Naive B cell (primary cell): ENCODE results near the gene MAPKAP1. TPM values are rescaled to one million over a fixed set of nuclear protein-coding genes. Genes with fewer than 3 reads are reported as not detected.

ENCODE experiments used
- ATAC-seq, 2 donors: fragments of 150-1000 bp; cut with Tn5 transposase; 2 replicates each; pipeline ENCODE4 v1.10.0; 2021; ENCODE audit warnings: low read depth in 2 of 2, mild to moderate bottlenecking in 2 of 2, moderate library complexity in 2 of 2
- DNase-seq: peaks from one replicate; pipeline ENCODE4 v3.0.0; 2022
- H3K27ac Mint-ChIP-seq, 6 donors: one replicate each; pipeline ENCODE4 v1.8.0; 2020 to 2022; ENCODE audit warnings: mild to moderate bottlenecking in 6 of 6, mixed read lengths in 6 of 6, moderate library complexity in 5 of 6, inconsistent platforms in 2 of 6
- H3K27me3 Mint-ChIP-seq, 3 donors: one replicate each; pipeline ENCODE4 v1.8.0; 2021 to 2022; ENCODE audit warnings: mixed read lengths in 3 of 3, mild to moderate bottlenecking in 1 of 3
- H3K36me3 Mint-ChIP-seq, 2 donors: one replicate each; pipeline ENCODE4 v1.8.0; 2020 to 2022; ENCODE audit warnings: mixed read lengths in 2 of 2, inconsistent platforms in 1 of 2, mild to moderate bottlenecking in 1 of 2
- H3K4me1 Mint-ChIP-seq, 3 donors: one replicate each; pipeline ENCODE4 v1.8.0; 2020 to 2022; ENCODE audit warnings: mixed read lengths in 3 of 3, inconsistent platforms in 1 of 3, mild to moderate bottlenecking in 1 of 3, moderate library complexity in 1 of 3
- H3K4me3 Mint-ChIP-seq, 8 donors: one replicate each; pipeline ENCODE4 v1.8.0; 2020 to 2022; ENCODE audit warnings: mild to moderate bottlenecking in 8 of 8, mixed read lengths in 8 of 8, moderate library complexity in 8 of 8, inconsistent platforms in 2 of 8
- H3K9me3 Mint-ChIP-seq, 7 donors: one replicate each; pipeline ENCODE4 v1.8.0; 2020 to 2022; ENCODE audit warnings: mixed read lengths in 7 of 7, mild to moderate bottlenecking in 5 of 7, inconsistent platforms in 2 of 7, moderate library complexity in 1 of 7
- polyA plus RNA-seq, 6 donors: library from polyadenylated mRNA; unstranded; fragments of 300-500 nt; fragmentation: Illumina TruSeq; gene quantifications; one replicate each; pipeline ENCODE4 v1.2.3, GENCODE V29; 2021; ENCODE audit warnings: low read depth in 6 of 6

Gene MAPKAP1
- polyA plus RNA-seq, 6 donors from 2014 or later, result 62.4 to 76.1 (median 67.7) TPM

DNA sequence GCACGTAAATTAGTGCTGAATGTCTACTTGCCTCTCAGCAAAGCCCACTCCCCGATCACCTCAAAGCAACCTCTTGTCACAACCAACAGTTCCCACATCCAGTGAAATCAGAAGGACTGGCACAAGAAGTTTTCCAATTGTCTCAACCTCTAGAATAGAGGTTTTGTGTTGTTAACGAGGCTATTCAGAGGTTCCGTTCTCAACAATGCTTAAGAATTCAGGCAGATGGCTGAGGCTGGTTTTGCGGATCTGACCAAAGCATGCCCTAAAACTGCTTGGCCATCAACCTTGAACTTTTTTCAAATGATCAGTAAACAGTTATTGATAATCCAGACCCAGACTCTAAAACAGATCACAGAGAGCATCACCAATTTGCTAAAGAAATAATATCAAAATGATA is 52.9 kb downstream of the MAPKAP1 start:
- Mint-ChIP-seq H3K27me3 (no peaks in the 10 kb centered on the region), H3K4me1 (peaks cover 36 to 53% (median 40%) of the 10 kb centered on the region in 3 donors), H3K27ac (peak overlapping the region in 1 of 6 donors; percentile 39), H3K4me3 (no peak overlapping the region), H3K36me3 (peaks cover 0 to 19% of the 10 kb centered on the region in 2 donors), H3K9me3 (no peaks in the 10 kb centered on the region)
- no peak for ATAC-seq
- no peak for DNase-seq

DNA sequence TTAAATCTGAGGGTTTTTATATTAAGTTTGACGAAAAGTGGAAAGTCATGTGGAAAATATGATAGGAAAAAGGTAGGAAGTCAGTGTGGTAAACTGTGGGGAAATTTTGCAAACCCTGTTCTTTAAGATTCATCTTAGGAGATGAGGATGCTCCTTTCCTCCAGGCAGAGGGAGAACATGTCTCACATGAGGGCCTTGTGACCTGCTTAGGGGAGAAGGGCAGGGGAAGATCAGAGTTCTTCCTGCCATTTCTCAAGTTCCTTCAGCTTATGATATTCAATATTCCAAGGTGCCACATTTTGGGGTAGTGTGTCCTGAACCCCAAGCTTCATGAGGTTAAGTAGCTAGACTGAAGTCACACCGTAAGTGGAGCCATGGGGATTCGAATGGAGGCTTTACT is 53.7 kb downstream of the MAPKAP1 start:
- peaks cover 0 to 19% of the 10 kb centered on the region in 2 donors for H3K36me3 Mint-ChIP-seq

DNA sequence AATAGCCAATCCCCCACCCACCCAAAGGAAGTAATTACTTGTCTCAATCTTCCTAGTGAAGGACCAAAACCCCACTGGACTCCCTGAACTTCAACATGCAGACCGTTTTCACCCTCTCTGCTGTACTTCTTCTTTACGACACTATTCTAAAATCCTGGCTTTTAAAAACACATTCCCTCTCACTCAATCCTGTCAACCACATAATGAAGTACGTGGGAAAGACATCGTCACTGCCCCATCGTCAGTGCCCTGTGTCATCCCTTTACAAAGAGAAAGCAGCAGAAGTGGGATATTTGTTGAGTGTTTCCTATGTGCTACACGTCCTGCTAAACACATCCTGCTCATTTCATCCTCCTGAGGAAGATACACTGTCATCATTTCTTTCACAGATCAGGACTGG is 54.2 kb downstream of the MAPKAP1 start:
- peaks cover 41 to 64% (median 48%) of the 10 kb centered on the region in 3 donors for H3K4me1 Mint-ChIP-seq
- DNase-seq (no peak), ATAC-seq (no peak)
- H3K36me3 Mint-ChIP-seq, result peaks cover 0 to 19% of the 10 kb centered on the region in 2 donors
- H3K4me3 Mint-ChIP-seq, result peak overlapping the region in 1 of 8 donors; percentile 0
- no peaks in the 10 kb centered on the region for H3K27me3 Mint-ChIP-seq
- no peaks in the 10 kb centered on the region for H3K9me3 Mint-ChIP-seq
- H3K27ac Mint-ChIP-seq, result peak overlapping the region; percentile 6 to 84 (median 60)

More for the DNA sequence above, 53.7 kb downstream of the MAPKAP1 start:
- H3K4me1 Mint-ChIP-seq, result peaks cover 43 to 58% (median 44%) of the 10 kb centered on the region in 3 donors
- H3K27me3 Mint-ChIP-seq, result no peaks in the 10 kb centered on the region
- no peaks in the 10 kb centered on the region for H3K9me3 Mint-ChIP-seq
- DNase-seq, result no peak
- H3K27ac Mint-ChIP-seq, result peak overlapping the region in 3 of 6 donors; percentile 22 to 68 (median 40)
- H3K4me3 Mint-ChIP-seq, result peak overlapping the region in 1 of 8 donors; percentile 22
- ATAC-seq, result no peak

DNA sequence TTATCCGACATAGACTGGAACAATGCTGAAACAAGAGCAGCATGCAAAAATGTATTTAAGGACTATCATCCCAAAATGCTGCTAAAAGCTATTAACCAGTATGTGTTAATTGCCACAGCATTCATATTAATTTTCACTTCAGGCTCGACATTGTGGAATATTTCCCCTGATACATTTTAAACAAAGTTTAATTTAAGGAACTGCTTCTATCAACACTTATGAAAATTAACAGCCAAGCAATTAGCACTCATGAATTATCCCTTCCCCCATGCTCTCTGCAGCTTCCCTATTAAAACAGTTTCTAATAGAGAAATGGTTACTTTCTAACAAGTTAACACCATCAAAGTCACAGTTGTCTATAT is 54.8 kb downstream of the MAPKAP1 start:
- H3K36me3 Mint-ChIP-seq, result peaks cover 0 to 19% of the 10 kb centered on the region in 2 donors
- peak overlapping the region in 5 of 6 donors; percentile 5 to 84 (median 40) for H3K27ac Mint-ChIP-seq
- H3K4me1 Mint-ChIP-seq, result peaks cover 42 to 67% (median 54%) of the 10 kb centered on the region in 3 donors
- DNase-seq, result no peak
- H3K9me3 Mint-ChIP-seq, result no peaks in the 10 kb centered on the region
- ATAC-seq, result no peak
- H3K4me3 Mint-ChIP-seq, result no peak overlapping the region
- no peaks in the 10 kb centered on the region for H3K27me3 Mint-ChIP-seq

DNA sequence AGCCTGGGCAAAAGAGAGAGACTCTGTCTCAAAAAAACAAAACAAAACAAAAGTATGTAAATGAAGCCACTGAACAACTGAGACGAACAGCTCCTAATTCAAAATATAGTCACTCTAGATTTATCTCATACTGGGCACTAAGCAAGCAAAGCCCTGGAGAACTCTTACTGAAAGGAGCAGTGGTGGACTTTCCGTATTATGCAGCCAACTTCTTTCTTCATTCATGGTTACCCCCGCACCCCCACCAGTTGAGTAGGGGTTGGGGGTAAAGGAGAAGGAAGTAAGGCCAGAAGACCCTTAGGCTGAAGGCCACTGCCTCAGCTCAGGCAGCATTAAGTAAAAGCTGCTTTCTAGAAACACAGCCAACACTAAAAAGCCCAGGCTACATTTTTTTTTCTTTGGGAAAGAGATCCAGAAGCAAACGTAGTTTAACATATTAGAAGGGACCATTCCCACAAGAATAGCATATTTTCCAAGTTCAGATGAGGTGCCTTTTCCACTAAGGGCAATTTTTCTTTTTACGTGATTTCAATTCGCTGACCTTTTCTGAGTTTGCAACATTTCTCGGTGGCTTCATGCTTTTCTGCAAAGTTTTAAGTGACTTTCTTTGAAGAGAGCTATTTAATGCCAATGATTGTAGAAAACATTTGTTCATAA is 55.3 kb downstream of the MAPKAP1 start:
- peaks cover 0 to 18% of the 10 kb centered on the region in 2 donors for H3K36me3 Mint-ChIP-seq
- H3K27ac Mint-ChIP-seq, result peak overlapping the region in 3 of 6 donors; percentile 31 to 95 (median 40)
- H3K4me1 Mint-ChIP-seq, result peaks cover 45 to 69% (median 57%) of the 10 kb centered on the region in 3 donors
- DNase-seq (no peak), ATAC-seq (no peak)
- no peaks in the 10 kb centered on the region for H3K27me3 Mint-ChIP-seq
- no peak overlapping the region for H3K4me3 Mint-ChIP-seq
- H3K9me3 Mint-ChIP-seq, result no peaks in the 10 kb centered on the region

DNA sequence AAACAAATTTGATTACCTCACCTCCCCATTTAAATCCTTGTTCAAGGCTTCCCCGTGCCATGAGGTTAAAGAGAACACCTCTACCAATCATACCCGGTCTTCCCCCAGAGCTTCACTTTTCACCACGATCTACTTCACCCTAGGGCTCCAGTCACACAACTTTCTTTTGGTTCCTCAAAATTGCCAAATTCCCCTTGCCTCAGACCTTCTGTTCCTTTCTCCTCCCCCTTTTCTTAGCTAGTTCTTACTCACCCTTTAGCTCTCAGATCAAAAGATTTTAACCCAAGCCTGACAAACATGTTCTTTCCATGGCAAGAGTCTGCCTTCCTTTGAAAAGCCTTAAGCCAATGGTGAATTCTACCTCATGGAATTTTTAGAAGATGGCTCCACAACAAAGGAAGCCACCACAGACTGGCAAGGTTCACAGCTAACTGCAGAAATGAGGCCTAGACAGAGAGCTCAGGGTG is 56.7 kb downstream of the MAPKAP1 start:
- Mint-ChIP-seq H3K27ac (peak overlapping the region; percentile 94 to 97 (median 94)), H3K4me1 (peaks cover 45 to 81% (median 65%) of the 10 kb centered on the region in 3 donors), H3K27me3 (no peaks in the 10 kb centered on the region), H3K9me3 (no peaks in the 10 kb centered on the region), H3K36me3 (peaks cover 0 to 7% of the 10 kb centered on the region in 2 donors), H3K4me3 (peak overlapping the region; percentile 74 to 89 (median 84))
- DNase-seq, result peak; percentile 74
- ATAC-seq, result peak; percentile 95

DNA sequence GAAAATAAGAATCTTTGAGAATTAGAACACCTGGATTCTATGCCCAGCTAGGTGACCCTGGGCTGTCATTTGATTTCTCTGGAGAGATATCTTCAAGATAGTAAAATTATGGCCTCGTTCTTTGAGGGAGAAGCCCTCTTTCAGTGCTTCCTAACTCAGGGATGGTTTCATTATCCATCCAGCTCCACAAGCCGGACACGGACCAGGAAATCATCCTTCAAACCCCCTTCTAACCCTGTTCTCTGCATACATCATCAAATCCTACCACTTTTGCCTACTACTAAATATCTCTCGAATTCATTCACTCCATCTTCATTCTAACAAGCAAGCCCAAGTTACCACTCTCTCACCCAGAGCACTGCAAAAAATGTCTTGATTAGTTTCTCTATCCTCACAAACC is 57.2 kb downstream of the MAPKAP1 start:
- H3K27me3 Mint-ChIP-seq, result no peaks in the 10 kb centered on the region
- H3K9me3 Mint-ChIP-seq, result no peaks in the 10 kb centered on the region
- no peak for DNase-seq
- H3K4me3 Mint-ChIP-seq, result peak overlapping the region; percentile 74 to 89 (median 84)
- peak overlapping the region; percentile 94 to 97 (median 94) for H3K27ac Mint-ChIP-seq
- no peak for ATAC-seq
- H3K4me1 Mint-ChIP-seq, result peaks cover 50 to 84% (median 70%) of the 10 kb centered on the region in 3 donors
- H3K36me3 Mint-ChIP-seq, result peaks cover 0 to 7% of the 10 kb centered on the region in 2 donors

DNA sequence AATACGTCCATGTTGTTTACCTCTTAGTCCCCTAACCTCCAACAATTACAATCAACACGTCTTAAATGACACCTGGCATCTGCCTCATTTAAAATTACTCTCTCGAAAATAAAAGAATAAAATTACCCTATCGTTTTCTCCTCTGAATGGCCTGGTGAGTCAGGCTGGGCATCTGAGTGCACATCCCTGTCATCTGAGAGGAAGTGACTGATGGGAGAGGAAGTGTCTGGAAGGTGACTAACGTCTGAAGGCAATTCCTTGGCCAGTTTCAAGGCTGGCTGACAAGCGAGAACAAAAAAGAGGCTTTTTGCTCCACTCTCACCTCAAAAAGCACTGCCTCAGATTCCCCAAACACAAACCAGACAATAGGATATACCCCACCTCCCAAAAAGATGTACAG is 57.7 kb downstream of the MAPKAP1 start:
- H3K4me1 Mint-ChIP-seq, result peaks cover 55 to 87% (median 74%) of the 10 kb centered on the region in 3 donors

DNA sequence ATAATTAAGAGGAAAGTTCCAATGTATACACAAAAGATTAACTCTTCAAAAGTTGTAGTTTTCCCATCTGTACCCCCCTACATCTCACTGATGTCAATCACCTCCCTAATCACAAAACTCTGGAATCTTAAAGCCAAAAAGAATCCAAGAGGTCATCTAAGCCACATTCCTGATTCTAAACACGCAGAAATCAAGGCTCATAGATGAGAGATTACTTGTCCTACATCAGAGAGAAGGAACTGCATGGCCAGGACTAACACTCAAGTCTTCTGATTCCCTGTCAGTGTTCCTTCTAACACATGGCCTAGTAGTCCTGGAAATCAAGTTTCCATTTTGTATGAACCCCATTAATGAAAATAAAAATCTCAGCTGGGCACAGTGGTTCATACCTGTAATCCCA is 58.7 kb downstream of the MAPKAP1 start:
- Mint-ChIP-seq H3K36me3 (peaks cover 0 to 7% of the 10 kb centered on the region in 2 donors), H3K4me1 (peaks cover 54 to 92% (median 78%) of the 10 kb centered on the region in 3 donors), H3K4me3 (peak overlapping the region in 7 of 8 donors; percentile 17 to 89 (median 78)), H3K27ac (peak overlapping the region; percentile 35 to 97 (median 66)), H3K27me3 (no peaks in the 10 kb centered on the region), H3K9me3 (no peaks in the 10 kb centered on the region)
- DNase-seq (no peak), ATAC-seq (no peak)

More for the DNA sequence above, 57.7 kb downstream of the MAPKAP1 start:
- H3K4me3 Mint-ChIP-seq, result peak overlapping the region; percentile 71 to 89 (median 80)
- DNase-seq (peak; percentile 34), ATAC-seq (peak in 1 of 2 donors; percentile 8)
- no peaks in the 10 kb centered on the region for H3K27me3 Mint-ChIP-seq
- peaks cover 0 to 7% of the 10 kb centered on the region in 2 donors for H3K36me3 Mint-ChIP-seq
- no peaks in the 10 kb centered on the region for H3K9me3 Mint-ChIP-seq
- H3K27ac Mint-ChIP-seq, result peak overlapping the region; percentile 94 to 97 (median 94)

DNA sequence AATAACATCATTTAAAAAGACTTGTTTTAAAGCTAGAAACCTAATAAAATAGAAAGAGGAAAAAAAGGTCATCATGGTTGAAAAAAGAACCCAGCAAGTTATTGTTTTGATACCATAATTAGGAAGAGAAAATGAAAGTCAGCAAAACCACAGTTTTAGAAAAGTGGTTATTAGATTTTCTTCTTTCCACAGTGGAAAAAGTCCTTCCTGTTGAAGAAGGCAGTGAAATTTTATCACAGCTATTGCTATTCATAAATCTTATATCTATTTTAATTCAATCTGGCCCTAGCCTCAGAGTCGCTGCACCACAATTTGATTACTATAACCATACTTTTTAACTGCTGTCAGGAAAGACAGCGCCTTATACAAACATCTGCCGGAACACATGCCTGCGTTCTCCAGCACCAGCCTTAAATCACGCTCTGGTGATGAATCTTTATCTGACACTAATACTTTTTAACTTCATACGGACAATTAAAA is 60.3 kb downstream of the MAPKAP1 start:
- Mint-ChIP-seq H3K27me3 (no peaks in the 10 kb centered on the region), H3K4me3 (peak overlapping the region; percentile 75 to 93 (median 84)), H3K4me1 (peaks cover 47 to 82% (median 66%) of the 10 kb centered on the region in 3 donors), H3K9me3 (no peaks in the 10 kb centered on the region), H3K36me3 (peaks cover 0 to 4% of the 10 kb centered on the region in 2 donors), H3K27ac (peak overlapping the region; percentile 94 to 97 (median 96))
- DNase-seq (peak; percentile 56), ATAC-seq (peak; percentile 13 to 22)

DNA sequence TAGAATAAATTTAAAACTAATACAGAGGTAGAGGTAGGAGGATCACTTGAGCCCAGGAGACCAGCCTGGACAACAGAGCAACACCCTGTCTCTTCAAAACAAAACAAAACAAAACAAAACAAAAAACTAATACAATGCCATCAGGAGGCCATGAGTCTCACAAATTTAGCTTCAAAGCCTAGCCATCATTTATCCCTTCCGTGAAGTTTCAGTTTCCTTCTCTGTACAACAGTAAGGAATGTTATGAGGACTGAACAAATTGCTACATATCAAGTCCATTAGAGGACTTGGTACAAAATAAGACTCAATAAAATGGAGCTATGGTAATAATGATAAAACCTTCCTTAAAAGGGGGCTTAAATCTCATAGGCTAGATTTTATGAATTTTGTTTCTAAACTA is 60.8 kb downstream of the MAPKAP1 start:
- Mint-ChIP-seq H3K27me3 (no peaks in the 10 kb centered on the region), H3K4me3 (peak overlapping the region; percentile 75 to 93 (median 84)), H3K27ac (peak overlapping the region; percentile 94 to 97 (median 96)), H3K9me3 (no peaks in the 10 kb centered on the region), H3K4me1 (peaks cover 47 to 80% (median 65%) of the 10 kb centered on the region in 3 donors), H3K36me3 (peaks cover 0 to 4% of the 10 kb centered on the region in 2 donors)
- DNase-seq, result no peak
- ATAC-seq, result no peak

DNA sequence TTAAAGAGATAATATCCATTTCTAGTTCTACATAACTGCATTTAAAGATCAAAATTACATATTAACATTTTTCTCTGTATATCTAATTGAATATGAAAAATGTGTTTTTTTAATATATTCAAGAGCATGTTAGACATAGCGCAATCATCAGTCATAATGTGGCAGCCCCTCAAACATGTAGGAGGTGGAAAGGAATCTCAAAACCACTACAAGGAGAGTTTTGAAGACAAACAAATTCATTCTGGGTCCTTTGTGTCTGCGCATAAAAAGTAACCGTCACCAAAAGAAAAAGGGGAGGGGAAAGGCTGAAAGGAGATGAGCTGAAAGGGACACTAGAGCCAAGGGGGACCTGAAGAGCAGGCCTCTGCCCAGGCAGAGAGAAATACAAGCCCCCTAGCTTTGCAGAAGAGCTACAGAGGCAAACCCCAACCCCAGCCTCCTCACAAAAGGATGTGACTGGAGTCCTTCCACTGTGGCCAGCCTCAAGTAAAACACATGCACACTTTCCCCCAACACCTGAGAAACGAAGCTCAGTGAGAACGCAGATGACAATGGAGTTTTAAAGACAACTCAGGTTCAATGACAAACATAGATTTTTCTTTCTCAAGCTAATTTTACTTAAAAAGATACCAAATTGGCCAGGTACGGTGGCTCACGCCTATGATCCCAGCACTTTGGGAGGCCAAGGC is 62.0 kb downstream of the MAPKAP1 start:
- H3K27ac Mint-ChIP-seq, result peak overlapping the region; percentile 86 to 97 (median 96)
- no peak for DNase-seq
- peak overlapping the region; percentile 10 to 93 (median 64) for H3K4me3 Mint-ChIP-seq
- H3K4me1 Mint-ChIP-seq, result peaks cover 40 to 78% (median 59%) of the 10 kb centered on the region in 3 donors
- peaks cover 0 to 1% of the 10 kb centered on the region in 2 donors for H3K36me3 Mint-ChIP-seq
- ATAC-seq, result no peak
- H3K27me3 Mint-ChIP-seq, result no peaks in the 10 kb centered on the region
- H3K9me3 Mint-ChIP-seq, result no peaks in the 10 kb centered on the region

DNA sequence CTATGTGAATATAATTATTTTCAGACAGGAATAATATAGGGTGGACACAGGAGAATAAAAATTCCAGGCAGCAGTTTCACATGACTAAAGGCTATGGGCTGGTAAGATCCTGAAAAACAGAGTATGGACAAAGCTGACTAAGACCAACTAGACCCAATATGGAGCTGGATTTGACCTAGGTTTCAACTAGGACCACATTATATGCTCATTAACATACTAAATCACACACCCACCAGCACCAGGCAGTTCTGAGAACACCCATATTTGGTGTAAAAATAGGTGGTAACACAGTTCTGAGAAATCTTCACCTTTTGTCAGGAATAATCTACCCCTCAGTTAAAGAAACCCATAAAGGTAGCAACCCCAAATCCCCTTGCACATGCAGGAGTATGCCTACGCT is 64.7 kb downstream of the MAPKAP1 start:
- Mint-ChIP-seq H3K4me1 (peaks cover 43 to 78% (median 60%) of the 10 kb centered on the region in 3 donors), H3K4me3 (no peak overlapping the region), H3K27me3 (no peaks in the 10 kb centered on the region), H3K27ac (peak overlapping the region in 2 of 6 donors; percentile 8 to 26), H3K36me3 (no peaks in the 10 kb centered on the region), H3K9me3 (no peaks in the 10 kb centered on the region)
- DNase-seq, result no peak
- no peak for ATAC-seq
